ENCODE data around the gene DOCK2.

GRCh38 chr5:169875731-169876130 lies 238.7 kb downstream of the DOCK2 start:
- TF ChIP-seq EZH2 (IDR thresholded peaks at IDR 0.05; ENCODE audit: low read length) (no peak), CTCF (optimal IDR thresholded peaks at IDR 0.05 in 1 of 3, IDR thresholded peaks at IDR 0.05 in 1 of 3, conservative IDR thresholded peaks at IDR 0.05 in 1 of 3; ENCODE audit: extremely low read depth in 1 of 3, insufficient read depth in 2 of 3, low read length in 3 of 3) (no peak)

All from keratinocyte (primary cell).